ENCODE data around the gene CARD11. TPM values are rescaled to one million over a fixed set of nuclear protein-coding genes. Genes with fewer than 3 reads are reported as not detected.
A peak's percentile ranks its signal among the peaks of the same experiment; 100 is the strongest.

The CARD11 gene
- total RNA-seq (not detected in 2 replicates), polyA plus RNA-seq (0.02 and 0.07 TPM in 2 replicates), polyA minus RNA-seq (ENCODE audit: low replicate concordance) (not detected in 2 replicates)
- polyA plus RNA-seq (2012), result 0.16 TPM in 1 of 2 replicates, not detected in the other

DNA sequence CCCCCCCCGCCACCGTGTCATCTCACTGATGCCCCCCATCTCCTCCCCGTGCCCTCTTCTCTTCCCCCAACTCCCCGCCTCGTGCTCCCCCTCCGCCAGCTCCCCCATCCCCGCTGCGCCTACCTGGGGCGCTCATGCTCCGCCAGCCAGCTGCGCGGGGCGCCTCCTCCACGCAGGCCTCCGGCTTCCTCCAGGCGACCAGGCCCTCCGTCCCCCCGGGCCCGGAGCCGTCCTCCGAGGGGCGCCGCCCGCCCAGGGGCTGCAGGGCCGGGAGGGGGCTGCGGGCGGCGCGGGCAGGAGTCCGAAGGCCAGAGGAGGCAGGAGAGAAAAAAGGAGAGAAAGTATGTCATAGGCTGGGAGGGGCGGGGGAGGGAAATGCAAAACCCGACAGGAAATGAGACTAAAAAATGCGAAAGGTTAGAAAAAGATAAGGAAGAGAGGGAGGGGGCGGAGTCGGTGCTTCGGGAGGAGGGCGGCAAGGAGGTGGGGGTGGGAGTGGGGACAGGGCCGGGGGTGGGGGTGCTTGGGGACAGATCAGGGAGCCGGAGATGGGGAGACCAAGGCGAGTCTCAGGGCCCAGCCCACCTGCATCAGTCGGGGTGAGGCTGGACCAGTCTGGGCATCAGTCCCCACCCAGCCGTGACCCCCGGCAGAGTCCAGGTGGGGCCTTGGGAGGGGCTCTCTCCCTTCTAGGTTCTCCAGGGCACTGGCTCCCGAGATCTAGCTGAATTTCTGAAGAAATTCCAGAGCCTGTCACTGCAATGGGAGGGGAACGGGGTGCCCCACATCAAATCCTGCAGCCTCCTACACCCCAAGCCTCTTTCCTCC is at the start of gene CARD11:
CARD11 (minus strand) TSS at position 324 of the 828 bp plus-strand sequence. CDS start 85,361 bp downstream, outside the sequence.
- Histone ChIP-seq H4K20me1 (ENCODE audit: control insufficient read depth, extremely low read depth, insufficient read depth, low read length) (no peaks in the 10 kb centered on the region), H3K9me3 (ENCODE audit: control insufficient read depth, insufficient read depth, low read depth, low read length) (no peaks in the 10 kb centered on the region), H3K4me3 (replicated peaks in 1 of 4; ENCODE audit: control extremely low read depth in 1 of 4, insufficient read depth in 1 of 4, low read depth in 3 of 4, low read length in 4 of 4) (no peak within 1 kb of the TSS), H2AFZ (ENCODE audit: low read length) (no peak within 1 kb of the TSS), H3K36me3 (ENCODE audit: control insufficient read depth, insufficient read depth, low read length) (no peaks in the 10 kb centered on the region), H3K4me2 (ENCODE audit: extremely low read depth, insufficient read depth, low read length) (no peak within 1 kb of the TSS), H3K27ac (ENCODE audit: insufficient read depth, low read length) (no peak within 1 kb of the TSS), H3K27me3 (ENCODE audit: control insufficient read depth, insufficient read depth, low read length) (no peaks in the 10 kb centered on the region), H3K79me2 (ENCODE audit: control insufficient read depth, insufficient read depth, low read length) (no peaks in the 10 kb centered on the region), H3K9ac (ENCODE audit: insufficient read depth, low read length) (no peak within 1 kb of the TSS), H3K4me1 (ENCODE audit: control insufficient read depth, extremely low read depth, insufficient read depth, low read length) (no peaks in the 10 kb centered on the region)
- no peak for TF ChIP-seq EZH2 (IDR thresholded peaks at IDR 0.05; ENCODE audit: low read length, missing control alignments)
- TF ChIP-seq, protein P1, sequence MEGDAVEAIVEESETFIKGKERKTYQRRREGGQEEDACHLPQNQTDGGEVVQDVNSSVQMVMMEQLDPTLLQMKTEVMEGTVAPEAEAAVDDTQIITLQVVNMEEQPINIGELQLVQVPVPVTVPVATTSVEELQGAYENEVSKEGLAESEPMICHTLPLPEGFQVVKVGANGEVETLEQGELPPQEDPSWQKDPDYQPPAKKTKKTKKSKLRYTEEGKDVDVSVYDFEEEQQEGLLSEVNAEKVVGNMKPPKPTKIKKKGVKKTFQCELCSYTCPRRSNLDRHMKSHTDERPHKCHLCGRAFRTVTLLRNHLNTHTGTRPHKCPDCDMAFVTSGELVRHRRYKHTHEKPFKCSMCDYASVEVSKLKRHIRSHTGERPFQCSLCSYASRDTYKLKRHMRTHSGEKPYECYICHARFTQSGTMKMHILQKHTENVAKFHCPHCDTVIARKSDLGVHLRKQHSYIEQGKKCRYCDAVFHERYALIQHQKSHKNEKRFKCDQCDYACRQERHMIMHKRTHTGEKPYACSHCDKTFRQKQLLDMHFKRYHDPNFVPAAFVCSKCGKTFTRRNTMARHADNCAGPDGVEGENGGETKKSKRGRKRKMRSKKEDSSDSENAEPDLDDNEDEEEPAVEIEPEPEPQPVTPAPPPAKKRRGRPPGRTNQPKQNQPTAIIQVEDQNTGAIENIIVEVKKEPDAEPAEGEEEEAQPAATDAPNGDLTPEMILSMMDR (conservative IDR thresholded peaks at IDR 0.05 in 1 of 2, IDR thresholded peaks at IDR 0.05 in 1 of 2; ENCODE audit: low read depth in 1 of 2, low read length in 2 of 2), result no peak
- DNase-seq (ENCODE audit: low read depth in 2 of 2), result peak in 1 of 2 donors; percentile 15

- no peaks in the 10 kb centered on the region for H3K36me3 ChIP-seq (ENCODE audit: control insufficient read depth, insufficient read depth, low read length)
- H3K9me3 ChIP-seq (ENCODE audit: control insufficient read depth, insufficient read depth, low read depth, low read length), result no peaks in the 10 kb centered on the region
- H4K20me1 ChIP-seq (ENCODE audit: control insufficient read depth, extremely low read depth, insufficient read depth, low read length), result no peaks in the 10 kb centered on the region
- no peak overlapping the region for H3K4me3 ChIP-seq (replicated peaks in 1 of 4; ENCODE audit: control extremely low read depth in 1 of 4, insufficient read depth in 1 of 4, low read depth in 3 of 4, low read length in 4 of 4)
- no peaks in the 10 kb centered on the region for H3K79me2 ChIP-seq (ENCODE audit: control insufficient read depth, insufficient read depth, low read length)
- TF ChIP-seq, protein P1 (conservative IDR thresholded peaks at IDR 0.05 in 1 of 2, IDR thresholded peaks at IDR 0.05 in 1 of 2; ENCODE audit: low read depth in 1 of 2, low read length in 2 of 2), result no peak
- TF ChIP-seq EZH2 (IDR thresholded peaks at IDR 0.05; ENCODE audit: low read length, missing control alignments), result no peak
- H3K4me1 ChIP-seq (ENCODE audit: control insufficient read depth, extremely low read depth, insufficient read depth, low read length), result no peaks in the 10 kb centered on the region
- H3K9ac ChIP-seq (ENCODE audit: insufficient read depth, low read length), result no peak overlapping the region
- peak in 1 of 2 donors; percentile 11 for DNase-seq (ENCODE audit: low read depth in 2 of 2)
- no peaks in the 10 kb centered on the region for H3K27me3 ChIP-seq (ENCODE audit: control insufficient read depth, insufficient read depth, low read length)
- H3K4me2 ChIP-seq (ENCODE audit: extremely low read depth, insufficient read depth, low read length), result no peak overlapping the region
- no peak overlapping the region for H2AFZ ChIP-seq (ENCODE audit: low read length)
- H3K27ac ChIP-seq (ENCODE audit: insufficient read depth, low read length), result no peak overlapping the region
These were observed 48.8 kb upstream of the CARD11 start for GRCh38 chr7:3092468-3092867.

GRCh38 chr7:3091631-3092030 is 48.0 kb upstream of the CARD11 start:
- no peak overlapping the region for H3K4me2 ChIP-seq (ENCODE audit: extremely low read depth, insufficient read depth, low read length)
- H3K9me3 ChIP-seq (ENCODE audit: control insufficient read depth, insufficient read depth, low read depth, low read length), result no peaks in the 10 kb centered on the region
- H3K27me3 ChIP-seq (ENCODE audit: control insufficient read depth, insufficient read depth, low read length), result no peaks in the 10 kb centered on the region
- H4K20me1 ChIP-seq (ENCODE audit: control insufficient read depth, extremely low read depth, insufficient read depth, low read length), result no peaks in the 10 kb centered on the region
- H3K9ac ChIP-seq (ENCODE audit: insufficient read depth, low read length), result no peak overlapping the region
- H3K36me3 ChIP-seq (ENCODE audit: control insufficient read depth, insufficient read depth, low read length), result no peaks in the 10 kb centered on the region
- no peaks in the 10 kb centered on the region for H3K4me1 ChIP-seq (ENCODE audit: control insufficient read depth, extremely low read depth, insufficient read depth, low read length)
- DNase-seq (ENCODE audit: low read depth in 2 of 2), result no peak
- H3K27ac ChIP-seq (ENCODE audit: insufficient read depth, low read length), result no peak overlapping the region
- H3K4me3 ChIP-seq (replicated peaks in 1 of 4; ENCODE audit: control extremely low read depth in 1 of 4, insufficient read depth in 1 of 4, low read depth in 3 of 4, low read length in 4 of 4), result no peak overlapping the region
- no peaks in the 10 kb centered on the region for H3K79me2 ChIP-seq (ENCODE audit: control insufficient read depth, insufficient read depth, low read length)
- TF ChIP-seq EZH2 (IDR thresholded peaks at IDR 0.05; ENCODE audit: low read length, missing control alignments), result no peak
- TF ChIP-seq, protein P1 (conservative IDR thresholded peaks at IDR 0.05 in 1 of 2, IDR thresholded peaks at IDR 0.05 in 1 of 2; ENCODE audit: low read depth in 1 of 2, low read length in 2 of 2), result no peak
- no peak overlapping the region for H2AFZ ChIP-seq (ENCODE audit: low read length)

Measured in fibroblast of lung (primary cell).